ENCODE data around the gene RNF121.

Gene RNF121

DNA sequence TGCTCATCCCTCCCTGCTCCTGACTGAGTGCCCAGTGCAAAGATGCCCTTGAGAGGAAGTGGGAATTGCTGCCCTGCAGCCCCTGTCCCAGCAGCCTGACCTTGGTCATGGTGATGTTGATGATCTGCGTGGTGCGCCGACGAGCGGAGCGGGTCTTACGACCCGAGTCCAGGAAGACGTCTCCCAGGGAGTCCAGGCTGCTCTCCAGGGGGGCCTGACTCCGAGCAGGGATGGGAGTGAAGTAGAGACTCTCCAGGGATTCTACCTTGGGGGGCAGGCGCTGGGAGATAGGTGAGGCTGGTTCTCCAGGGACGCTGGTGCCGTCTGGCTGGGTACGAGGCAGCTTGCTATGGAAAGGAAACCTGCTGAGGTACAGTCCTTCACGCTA lies 78.2 kb downstream of the RNF121 start:
- no peak for DNase-seq

DNA sequence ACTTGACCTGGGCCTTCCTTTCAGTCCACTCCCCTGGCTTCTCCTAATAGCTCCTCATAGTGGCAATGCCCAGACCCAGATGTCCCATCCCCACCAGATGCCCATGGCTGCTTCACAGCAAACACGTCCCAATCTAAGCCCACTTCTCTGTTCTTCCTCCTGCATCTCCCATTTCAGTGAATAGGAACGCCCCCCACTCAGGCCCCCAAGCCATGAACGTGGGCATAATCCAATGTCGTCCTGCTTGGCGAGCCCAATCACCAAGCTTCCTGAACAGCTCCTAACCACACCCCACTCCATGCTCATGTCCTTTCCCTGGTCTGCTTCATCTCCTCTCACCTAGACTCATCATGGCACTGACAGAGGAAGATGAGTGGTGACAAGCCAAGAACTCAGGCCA lies 78.7 kb downstream of the RNF121 start:
- DNase-seq, result no peak

DNA sequence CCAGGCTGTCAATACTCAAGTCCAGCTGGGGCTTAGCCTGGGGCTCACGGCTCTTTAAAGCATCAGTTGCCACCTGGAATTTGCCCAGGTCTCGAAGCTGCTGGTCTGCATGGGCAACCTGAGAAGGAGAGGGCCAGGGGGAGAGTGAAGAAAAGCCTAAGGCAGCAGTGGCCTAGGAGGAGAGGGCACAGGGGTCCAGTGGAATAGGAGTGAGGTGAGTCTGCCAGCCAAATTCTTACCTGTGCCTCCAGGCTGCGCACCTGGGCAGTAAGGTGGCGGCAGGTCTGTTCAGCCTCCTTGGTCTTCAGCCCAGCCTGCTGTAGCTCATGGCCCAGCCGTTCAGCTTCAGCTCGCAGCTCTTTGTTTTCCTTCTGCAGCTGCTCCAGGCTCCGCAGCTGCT lies 79.9 kb downstream of the RNF121 start:
- DNase-seq, result no peak

DNA sequence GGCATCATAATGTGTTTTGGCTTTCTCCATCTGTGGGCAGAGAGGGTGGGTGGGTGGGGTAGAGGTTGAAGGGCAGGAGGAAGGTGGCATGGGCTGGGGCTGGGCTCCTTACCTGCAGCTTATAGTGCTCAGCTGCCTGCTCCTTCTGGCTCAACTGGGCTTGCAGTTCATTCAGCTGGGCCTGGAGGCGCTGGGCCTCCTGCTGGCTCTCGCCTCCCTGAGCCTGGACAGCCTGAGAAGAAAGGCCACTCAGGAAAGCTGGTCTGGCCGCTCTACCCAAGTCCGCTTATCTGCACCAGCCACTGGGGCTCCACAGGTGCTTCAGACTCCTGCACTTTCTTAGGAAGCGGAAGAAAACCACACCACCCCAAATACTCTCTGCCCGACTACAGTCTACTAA lies 80.3 kb downstream of the RNF121 start:
- no peak for DNase-seq

DNA sequence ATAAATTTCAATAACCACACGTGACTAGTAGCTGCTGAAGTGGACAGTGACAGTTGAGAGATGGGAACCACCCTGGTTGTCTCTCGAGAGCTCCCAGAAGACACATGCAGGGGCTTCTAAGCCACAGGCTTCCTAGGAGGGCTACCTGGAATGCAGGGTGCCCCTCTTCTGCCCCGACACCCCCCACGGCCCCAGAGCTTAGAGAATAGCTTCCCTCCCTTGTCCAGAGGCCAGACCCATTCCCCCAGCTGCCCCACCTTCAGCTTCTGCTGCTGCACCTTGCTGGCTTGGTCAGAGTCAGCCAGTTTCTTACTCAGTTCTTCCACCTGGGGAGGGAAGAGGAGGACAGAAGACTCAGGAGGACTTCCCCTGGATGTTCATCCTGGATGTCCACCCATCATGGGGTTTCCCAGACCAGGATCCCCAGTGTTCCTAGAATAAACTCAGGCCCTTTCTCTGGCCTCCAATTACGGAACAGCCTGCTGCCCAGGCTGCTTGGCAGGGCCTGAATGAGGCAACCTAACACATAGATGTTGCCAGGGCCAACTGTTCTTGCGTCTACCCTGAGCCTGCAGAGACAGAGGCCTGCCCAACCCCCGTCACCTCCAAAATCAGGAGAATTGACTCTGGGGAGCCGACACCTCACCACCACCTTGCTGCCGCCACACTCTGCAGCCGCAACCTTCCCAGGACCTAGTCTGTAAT lies 81.8 kb downstream of the RNF121 start:
- no peak for DNase-seq

DNA sequence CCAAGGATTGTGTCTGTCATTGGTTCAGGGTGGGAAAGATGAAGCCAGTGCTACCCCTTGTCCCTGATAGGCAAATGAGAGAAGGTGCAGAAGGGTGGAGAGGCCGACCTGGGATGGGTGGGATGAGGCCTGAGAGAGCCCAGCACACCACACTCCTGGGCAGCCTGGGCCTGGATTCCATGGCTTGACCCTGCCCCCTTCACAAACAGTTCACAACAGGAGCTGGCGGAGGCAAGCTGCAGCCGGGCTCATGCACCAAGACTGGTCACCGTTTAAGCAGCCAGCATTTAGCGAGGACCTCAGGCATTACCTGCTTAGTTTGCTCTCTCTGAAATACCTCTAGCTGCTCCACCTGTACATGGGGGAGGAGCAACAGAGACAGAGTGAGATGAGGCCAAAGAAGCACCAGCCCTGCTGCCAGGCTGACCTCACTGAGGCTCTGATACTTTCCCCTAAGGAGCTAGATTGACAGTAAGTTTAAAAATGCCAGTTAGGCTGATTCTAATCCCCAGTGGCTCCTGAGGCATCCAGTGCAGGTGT lies 83.3 kb downstream of the RNF121 start:
- DNase-seq, result no peak

DNA sequence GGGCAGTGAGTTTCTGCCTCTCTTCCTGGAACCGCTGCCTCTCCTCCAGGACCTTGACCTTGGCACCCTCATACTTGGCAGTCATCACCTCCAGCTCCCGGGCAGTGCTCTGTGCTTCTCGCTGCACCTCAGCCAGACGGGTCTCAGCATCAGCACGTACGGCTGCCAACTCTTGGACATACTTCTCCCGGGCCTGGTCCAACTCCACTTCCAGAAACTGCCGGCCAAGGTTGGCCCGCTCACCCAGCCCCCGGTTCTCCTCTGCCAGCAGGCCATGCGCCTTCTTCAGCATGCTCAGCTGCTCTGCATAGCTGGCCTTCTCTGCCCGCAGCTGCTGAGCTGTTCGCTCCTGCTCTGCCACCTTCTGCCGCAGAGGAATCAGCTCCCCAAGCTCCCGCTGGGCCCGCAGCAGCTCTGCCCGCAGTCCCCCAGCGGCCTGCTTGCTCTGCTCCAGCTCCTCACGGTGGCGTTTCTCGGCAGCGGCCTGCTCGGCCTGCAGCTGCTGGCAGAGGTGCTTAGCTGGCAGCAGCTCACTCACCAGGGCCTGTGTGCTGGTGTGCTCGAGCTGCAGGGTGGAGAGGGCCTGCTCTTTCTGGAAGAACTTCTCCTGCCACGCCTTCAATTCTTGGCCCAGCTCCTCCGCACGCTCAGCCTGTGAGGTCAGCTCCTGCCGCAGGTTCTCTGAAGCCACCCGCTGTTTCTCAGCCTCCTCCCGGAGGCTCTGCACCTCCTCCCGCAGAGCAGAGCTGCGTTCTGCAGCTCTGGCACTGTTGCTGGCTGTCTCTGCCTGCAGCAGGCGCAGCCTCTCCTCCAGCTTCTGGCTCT lies 84.3 kb downstream of the RNF121 start:
- no peak for DNase-seq

DNA sequence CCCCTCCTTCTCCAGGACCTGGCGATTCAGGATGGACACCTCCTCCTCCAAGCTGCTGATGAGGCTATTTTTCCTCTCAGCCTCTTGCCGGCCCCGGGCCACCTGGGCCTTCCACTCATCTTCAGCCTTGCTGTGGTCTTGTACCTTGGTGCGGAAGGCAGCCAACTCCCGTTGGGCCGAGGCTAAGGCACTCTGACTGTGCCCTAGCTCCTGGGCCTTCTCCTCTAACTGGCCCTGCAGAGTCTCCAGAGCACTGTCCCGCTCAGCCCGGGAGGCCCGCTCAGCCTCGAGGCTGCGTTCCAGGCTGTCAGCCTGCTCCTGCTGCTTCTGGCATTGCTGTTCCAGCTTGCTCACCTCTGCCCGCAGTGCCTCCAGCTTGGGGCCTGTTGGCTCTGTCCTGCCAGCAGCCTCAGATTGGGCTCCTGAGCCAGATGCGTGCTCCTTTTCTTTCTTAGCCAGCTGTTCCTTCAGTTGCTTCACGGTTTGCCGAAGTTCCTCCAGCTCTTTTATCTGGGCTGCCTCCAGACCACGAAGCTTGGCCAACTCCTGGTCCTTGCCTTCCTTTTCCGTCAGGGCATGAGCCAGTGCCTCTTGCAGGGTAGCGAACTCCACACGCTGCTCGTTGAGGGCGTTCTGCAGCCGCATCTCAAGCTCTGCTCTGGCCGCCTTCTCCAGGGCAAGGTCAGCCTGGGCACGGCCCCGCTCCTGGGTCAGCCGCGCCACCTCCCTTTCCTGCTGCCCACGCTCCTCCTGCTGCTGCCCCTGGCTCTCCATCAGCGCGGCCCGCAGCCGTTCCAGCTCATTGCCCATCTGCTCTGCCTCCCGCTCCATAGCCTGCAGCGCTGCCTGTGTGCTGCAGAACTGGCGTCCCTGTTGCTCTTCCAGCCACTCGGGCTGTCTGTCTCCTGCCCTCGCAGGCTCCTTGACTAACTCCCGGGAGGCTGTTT lies 85.2 kb downstream of the RNF121 start:
- no peak for DNase-seq

DNA sequence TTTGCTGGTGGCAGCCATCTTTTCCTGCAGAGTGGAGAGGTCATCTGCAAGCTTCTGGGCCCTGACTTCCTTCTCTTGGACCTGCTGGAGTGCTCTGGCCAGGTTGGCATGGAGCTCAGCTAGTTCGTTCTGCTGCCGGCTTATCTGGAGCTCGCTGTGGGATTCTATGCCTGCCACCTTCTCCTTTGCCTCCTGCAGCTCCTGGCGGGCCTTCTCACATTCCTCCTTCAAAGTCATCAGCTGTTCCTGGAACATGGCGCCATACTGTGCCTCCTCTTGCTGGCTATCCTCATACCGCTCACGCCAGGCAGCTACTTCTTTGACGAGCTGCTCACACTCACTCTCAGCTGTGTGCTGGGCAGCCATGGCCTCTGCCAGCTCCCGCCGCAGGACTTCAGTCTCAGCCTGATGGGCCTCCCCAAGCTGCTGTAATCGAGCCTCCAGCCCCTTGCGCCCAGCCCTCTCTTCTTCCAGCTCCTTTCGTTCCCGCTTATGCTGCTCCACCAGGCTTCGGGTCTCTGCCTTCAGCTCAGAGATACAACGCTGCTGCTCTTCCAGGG lies 86.0 kb downstream of the RNF121 start:
- DNase-seq, result no peak

DNA sequence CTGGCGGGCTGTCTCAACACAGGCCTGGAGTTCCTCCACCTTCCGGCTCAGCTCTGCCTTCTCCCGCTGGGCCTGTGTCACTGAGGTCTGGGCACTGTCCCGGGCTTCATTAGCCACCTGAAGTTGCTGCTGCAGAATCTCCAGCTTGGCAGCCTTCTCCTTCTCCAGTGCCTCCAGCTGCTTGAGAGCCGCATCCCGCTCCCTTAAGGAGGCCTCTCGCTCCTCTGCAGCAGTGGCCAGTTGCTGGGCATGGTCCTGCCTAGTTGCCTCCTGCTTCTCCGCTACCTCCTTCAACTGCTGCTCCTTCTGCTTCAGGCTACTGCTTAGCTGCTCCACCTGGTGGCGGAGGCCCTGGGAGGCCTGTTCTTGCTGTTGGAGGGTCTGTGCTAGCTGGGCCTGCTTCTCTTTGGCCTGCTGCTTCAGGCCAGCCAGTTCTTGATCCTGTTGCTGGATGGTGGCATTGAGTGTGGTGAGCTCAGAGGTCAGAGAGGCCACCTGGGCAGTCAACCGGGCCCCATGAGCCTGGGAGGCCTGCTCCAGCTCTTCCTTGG lies 86.7 kb downstream of the RNF121 start:
- no peak for DNase-seq

DNA sequence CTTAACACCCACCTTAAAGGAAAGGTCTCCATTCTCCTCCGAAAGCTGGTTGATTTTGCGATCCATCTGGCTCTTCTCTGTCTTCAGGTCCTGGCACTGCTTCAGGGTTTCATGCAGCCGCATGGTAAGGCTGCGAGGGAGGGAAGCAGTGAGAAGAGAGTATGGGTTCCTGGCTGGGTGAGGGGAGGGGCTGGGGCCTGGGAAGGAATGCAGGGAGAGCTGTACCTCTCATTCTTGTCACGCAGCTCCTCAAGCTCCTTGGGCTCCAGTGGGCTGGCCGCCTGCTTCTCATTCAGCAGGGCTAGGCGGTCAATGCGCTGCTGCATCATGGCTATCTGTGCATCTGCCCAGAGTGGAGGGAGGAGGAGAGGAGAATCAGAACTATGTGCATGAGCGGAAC lies 89.3 kb downstream of the RNF121 start:
- no peak for DNase-seq

DNA sequence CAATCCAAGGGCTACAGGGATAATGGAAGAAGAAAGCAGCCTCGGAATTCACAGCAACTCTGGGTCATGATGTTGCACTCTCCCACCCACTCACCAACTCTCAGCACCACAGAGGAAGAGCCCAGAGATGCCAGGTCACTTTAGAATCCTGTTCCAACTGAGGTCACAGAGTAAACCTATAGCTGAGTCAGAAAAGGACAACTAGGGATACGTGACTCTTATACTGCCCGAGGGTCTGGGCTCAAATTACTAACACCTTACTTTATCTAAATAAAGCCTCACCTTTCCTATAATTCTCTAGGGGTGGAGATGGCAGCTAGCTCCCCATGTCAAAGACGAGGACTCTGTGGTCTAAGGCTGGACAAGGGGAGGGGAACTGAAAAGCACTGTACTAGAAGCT lies 94.5 kb downstream of the RNF121 start:
- no peak for DNase-seq

DNA sequence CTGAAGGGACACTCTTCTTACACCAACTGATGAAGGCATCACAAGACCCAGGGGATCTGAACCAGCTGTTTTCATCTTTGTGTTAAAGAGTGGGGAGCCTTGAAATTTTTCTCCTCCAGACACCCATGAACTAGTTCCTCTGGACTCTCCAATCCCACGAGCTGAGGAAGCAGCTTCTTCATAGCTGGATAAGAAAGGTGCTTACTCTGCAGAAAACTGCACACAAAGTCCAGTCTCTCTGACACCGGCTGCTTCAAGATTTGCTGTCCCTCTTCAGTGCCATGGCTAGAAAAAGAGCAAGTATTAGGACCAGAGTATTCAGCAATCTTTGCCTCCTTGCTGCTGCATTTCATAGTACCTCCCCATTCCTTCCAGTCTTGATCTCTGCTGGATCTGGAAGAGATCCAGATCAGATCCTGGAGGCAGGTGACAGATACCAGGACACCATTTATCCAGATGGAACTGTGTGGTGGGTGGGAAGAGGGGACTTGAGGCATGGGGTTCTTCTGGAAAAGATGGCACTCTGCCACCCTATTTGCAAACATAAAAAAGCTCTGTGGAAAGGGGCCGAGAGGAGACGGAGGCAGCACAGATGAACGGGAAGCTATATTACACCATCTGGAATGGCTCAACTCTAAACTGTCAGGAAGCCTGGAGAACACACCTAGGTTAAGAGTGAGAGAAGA lies 95.4 kb downstream of the RNF121 start:
- DNase-seq, result no peak

DNA sequence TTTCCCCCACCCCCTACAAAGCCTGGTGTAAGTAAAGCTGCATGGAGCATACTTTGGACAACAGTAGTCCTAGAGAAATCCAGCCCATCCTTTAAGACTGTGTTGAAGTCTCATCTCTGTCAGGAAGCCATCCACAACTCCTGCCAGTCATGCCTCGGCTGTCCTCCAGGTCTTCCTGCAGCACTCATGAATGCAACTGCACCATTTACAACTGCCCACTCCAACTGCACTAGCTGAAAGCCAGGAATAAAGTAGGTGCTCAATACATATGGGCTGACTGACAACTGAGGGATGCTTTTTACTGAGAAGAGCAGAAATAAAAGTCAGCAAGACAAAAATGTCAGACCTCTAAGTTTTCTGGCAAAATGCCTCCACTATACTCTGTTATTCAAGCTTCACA lies 97.2 kb downstream of the RNF121 start:
- no peak for DNase-seq

DNA sequence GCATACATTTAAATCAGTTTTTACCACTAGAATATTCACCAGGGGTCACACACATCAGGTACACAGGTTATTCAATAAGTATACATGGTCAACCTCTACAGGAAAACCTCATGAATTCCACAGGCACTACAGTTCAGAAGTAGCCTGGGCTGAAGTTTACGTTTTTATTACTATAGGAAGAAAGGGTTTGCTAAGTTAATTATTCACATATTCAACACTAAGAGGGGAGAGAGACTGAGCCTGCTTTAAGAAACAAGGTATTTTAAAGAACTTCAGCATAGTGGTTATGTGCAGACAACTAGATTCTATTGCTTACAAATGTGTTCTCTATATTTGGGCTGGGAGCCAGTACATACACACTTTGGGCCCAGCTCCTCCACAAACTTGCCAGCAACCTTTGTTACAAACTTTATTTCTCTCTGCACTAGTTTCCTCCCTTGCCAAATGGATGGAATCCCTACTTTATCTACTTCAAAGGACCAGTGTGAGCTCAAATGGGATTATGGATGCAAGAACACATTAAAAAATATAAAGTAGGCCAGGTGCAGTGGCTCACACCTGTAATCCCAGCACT lies 101.7 kb downstream of the RNF121 start:
- no peak for DNase-seq

DNA sequence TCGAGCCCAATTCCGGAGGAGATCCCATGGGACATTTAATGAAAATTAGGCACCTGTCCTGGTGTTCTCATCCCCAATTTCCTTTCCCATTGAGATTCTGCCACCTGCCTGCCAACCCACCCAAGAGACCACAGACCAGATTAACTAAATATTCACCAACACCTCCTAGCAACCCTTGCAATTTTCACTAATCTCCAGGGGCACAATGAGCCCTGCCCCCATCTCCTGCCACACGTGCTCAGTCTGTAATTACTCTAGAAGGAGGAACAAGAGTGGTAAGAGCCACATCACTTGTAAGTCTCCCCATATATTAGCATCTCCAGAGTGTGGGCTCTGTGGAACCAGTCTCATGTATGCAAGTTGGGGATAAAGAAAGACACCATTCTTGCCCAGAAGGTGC lies 107.8 kb downstream of the RNF121 start:
- no peak for DNase-seq

DNA sequence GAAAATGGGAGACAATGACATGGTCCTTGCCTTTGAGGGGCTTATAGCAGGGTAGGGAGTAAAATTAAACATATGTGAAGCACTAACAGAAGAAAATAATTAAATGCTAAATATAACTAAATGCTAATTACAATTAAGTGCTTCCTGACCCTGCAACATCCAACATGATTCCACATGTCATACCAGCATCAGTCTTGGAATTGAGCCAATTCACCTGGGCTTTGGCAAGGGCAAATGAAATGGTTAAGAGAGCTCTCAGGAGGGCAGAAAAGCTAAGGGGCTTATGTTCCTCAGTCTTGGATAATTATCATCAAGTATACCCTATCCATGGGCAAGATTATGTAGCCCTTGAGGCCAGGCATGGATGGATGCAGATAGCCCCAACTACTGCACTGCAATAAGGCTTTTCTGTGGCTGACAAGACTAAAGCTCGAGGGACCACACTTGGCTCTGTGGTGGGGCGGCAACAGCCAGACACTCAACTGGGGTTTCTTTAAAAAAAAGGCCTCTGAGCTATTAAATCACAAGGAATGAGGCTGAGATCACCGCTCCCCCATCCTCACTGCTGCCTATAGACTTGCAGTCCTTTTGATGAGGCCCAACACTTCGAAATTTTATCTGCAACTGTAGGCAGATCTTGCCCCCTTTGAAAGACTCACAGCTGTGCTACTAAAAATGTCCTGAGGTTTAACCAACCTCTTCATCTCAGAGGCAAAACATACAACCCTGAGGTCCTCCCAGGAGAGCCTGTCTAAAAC lies 108.9 kb downstream of the RNF121 start:
- DNase-seq, result no peak

DNA sequence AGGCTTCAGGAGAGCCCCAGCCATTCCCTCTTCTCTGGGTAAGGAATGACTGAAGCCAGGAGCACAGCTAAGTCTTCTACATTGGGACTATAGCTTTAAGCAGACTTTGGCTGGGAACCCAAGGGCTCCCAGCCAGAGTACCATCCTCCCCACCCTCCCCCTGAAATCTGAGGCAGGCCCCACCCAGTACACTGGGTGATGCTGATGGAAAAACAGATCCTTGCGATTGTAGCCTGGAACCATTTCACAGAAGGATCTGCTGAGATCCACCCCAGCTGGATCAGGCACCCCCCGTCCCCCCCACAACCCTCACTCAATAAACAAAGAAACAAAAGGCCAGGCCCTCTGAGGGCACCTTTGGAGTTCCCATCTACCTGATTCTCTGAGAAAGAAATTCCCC lies 109.6 kb downstream of the RNF121 start:
- no peak for DNase-seq

DNA sequence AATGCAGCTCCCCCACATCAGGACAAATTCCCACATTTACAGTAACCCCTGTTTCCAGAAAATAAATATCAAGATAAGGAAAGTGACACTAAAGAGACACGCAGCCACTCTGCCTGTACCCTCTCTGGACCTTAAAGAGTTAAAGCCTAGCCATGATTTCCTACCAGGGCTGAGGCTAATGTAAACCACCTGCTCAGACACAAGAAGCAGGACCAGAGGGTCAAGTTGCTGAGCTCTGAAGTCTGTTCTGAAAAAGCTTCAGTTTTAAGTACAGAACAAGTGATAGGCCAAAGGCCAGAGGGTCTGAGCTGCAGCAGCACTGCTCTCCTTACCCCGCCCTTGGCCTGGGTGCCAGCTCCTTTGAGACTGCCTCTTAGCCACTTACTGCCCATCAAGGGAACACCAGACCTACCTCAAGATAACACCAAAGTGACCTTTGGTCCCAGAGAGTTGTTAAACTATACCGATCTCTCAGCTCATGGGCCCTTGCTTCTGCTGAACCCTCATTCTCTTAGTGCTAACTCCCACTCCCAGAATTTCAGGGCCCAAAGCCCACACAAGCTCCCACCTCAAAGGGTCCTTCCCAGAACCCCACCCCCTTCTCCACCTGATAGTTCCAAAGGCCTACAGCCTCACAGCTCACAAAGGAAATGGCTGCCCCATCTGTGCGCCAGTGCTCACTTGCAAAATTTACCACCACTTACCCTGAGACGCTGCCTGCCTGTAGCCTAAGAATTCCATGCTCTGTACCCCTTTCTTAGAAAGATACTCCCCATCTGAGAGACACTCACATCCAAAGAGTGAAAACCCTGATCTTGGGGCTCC lies 110.4 kb downstream of the RNF121 start:
- DNase-seq, result no peak

DNA sequence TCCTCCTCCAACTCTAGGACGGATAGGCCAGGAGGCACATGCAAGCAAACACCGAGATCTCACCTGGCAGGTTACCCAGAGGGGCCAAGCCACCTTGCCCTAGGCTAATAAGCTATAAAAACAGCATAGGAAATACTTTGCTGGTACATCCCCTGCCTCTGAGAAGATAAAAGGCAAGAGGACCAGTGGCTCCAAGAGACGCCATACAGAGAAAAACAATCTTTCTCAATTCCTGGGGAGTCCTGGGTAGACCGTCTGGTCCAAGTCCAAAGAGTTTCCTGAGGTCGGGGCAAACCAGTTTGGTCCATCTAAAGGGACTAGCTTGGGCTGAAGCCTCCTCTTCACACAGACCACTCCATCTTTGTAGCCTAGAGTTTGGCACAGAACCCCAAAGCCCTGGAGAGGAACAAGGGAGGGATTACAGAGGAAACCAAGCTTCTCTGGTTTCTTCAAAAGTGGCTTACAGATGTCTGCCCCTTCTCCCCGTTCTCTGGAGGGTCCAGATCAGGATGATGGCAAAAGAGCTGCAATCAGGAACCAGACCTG lies 111.1 kb downstream of the RNF121 start:
- DNase-seq, result no peak
